Measurements from ENCODE around the gene PRR14. TPM values are rescaled to one million over a fixed set of nuclear protein-coding genes. Genes with fewer than 3 reads are reported as not detected.
"Not testable (repeated sequence)": the region's sequence is repeated elsewhere in the genome, so short reads cannot be mapped to it uniquely, and the experiment has no call there.

The PRR14 gene
- total RNA-seq, 2 donors from 2014 or later = 21.2 to 35.4 TPM

GRCh38 chr16:30691907-30692306, 41.1 kb downstream of the PRR14 start:
- peaks cover 78% of the 10 kb centered on the region for H3K27me3 ChIP-seq (ENCODE audit: control insufficient read depth, insufficient read depth, low read length, poor library complexity, severe bottlenecking)
- Mint-ChIP-seq H3K4me1 (peaks cover 13% of the 10 kb centered on the region), H3K4me3 (no peak overlapping the region), H3K27me3 (ENCODE audit: insufficient read depth) (peaks cover 96% of the 10 kb centered on the region), H3K36me3 (ENCODE audit: low read depth) (no peaks in the 10 kb centered on the region), H3K27ac (no peak overlapping the region), H3K9me3 (no peaks in the 10 kb centered on the region)
- H3K9ac ChIP-seq (ENCODE audit: extremely low read depth, low read length, poor library complexity, severe bottlenecking) = no peak overlapping the region
- H3K36me3 ChIP-seq (ENCODE audit: control insufficient read depth, insufficient read depth, low read length) = no peaks in the 10 kb centered on the region
- H3K27ac ChIP-seq (ENCODE audit: low read depth, low read length) = no peak overlapping the region
- no peaks in the 10 kb centered on the region for H3K4me1 ChIP-seq (ENCODE audit: control insufficient read depth, insufficient read depth, low read length)
- no peaks in the 10 kb centered on the region for H3K9me3 ChIP-seq (ENCODE audit: control insufficient read depth, low read length)
- no peak for TF ChIP-seq CTCF (conservative IDR thresholded peaks at IDR 0.05)
- WGBS, 2 experiments (ENCODE audit: insufficient coverage in 1 of 2, insufficient read length in 1 of 2) = 40 to 47% methylated on average over 3 to 4 of the region's 4 CpGs
- no peak for DNase-seq
- H3K4me3 ChIP-seq (ENCODE audit: low read length) = no peak overlapping the region

- peaks cover 14% of the 10 kb centered on the region for H3K4me1 Mint-ChIP-seq
- no peak for TF ChIP-seq CTCF (conservative IDR thresholded peaks at IDR 0.05)
- H3K9me3 Mint-ChIP-seq = no peaks in the 10 kb centered on the region
- Histone ChIP-seq H3K4me1 (ENCODE audit: control insufficient read depth, insufficient read depth, low read length) (no peaks in the 10 kb centered on the region), H3K9ac (ENCODE audit: extremely low read depth, low read length, poor library complexity, severe bottlenecking) (no peak overlapping the region), H3K27ac (ENCODE audit: low read depth, low read length) (no peak overlapping the region), H3K36me3 (ENCODE audit: control insufficient read depth, insufficient read depth, low read length) (no peaks in the 10 kb centered on the region), H3K27me3 (ENCODE audit: control insufficient read depth, insufficient read depth, low read length, poor library complexity, severe bottlenecking) (peaks cover 72% of the 10 kb centered on the region), H3K4me3 (ENCODE audit: low read length) (no peak overlapping the region), H3K9me3 (ENCODE audit: control insufficient read depth, low read length) (no peaks in the 10 kb centered on the region)
- H3K36me3 Mint-ChIP-seq (ENCODE audit: low read depth) = no peaks in the 10 kb centered on the region
- no peak overlapping the region for H3K4me3 Mint-ChIP-seq
- H3K27ac Mint-ChIP-seq = no peak overlapping the region
- peaks cover 96% of the 10 kb centered on the region for H3K27me3 Mint-ChIP-seq (ENCODE audit: insufficient read depth)
- DNase-seq = peak; percentile 55
- WGBS, 2 experiments (ENCODE audit: insufficient coverage in 1 of 2, insufficient read length in 1 of 2) = 44 to 53% methylated on average over 7 to 10 of the region's 10 CpGs
Measured at GRCh38 chr16:30692396-30693064, 41.8 kb downstream of the PRR14 start.

GRCh38 chr16:30694926-30695693, 44.4 kb downstream of the PRR14 start:
- Mint-ChIP-seq H3K9me3 (no peaks in the 10 kb centered on the region), H3K27me3 (ENCODE audit: insufficient read depth) (peaks cover 73% of the 10 kb centered on the region), H3K4me1 (peaks cover 24% of the 10 kb centered on the region), H3K4me3 (no peak overlapping the region), H3K36me3 (ENCODE audit: low read depth) (peaks cover 4% of the 10 kb centered on the region), H3K27ac (no peak overlapping the region)
- H3K27ac ChIP-seq (ENCODE audit: low read depth, low read length) = no peak overlapping the region
- WGBS, 2 experiments (ENCODE audit: insufficient coverage in 1 of 2, insufficient read length in 1 of 2) = 91% methylated on average over 4 to 11 of the region's 11 CpGs
- H3K4me1 ChIP-seq (ENCODE audit: control insufficient read depth, insufficient read depth, low read length) = no peaks in the 10 kb centered on the region
- H3K36me3 ChIP-seq (ENCODE audit: control insufficient read depth, insufficient read depth, low read length) = peaks cover 5% of the 10 kb centered on the region
- H3K27me3 ChIP-seq (ENCODE audit: control insufficient read depth, insufficient read depth, low read length, poor library complexity, severe bottlenecking) = peaks cover 46% of the 10 kb centered on the region
- H3K4me3 ChIP-seq (ENCODE audit: low read length) = no peak overlapping the region
- H3K9ac ChIP-seq (ENCODE audit: extremely low read depth, low read length, poor library complexity, severe bottlenecking) = no peak overlapping the region
- no peak for DNase-seq
- H3K9me3 ChIP-seq (ENCODE audit: control insufficient read depth, low read length) = no peaks in the 10 kb centered on the region
- no peak for TF ChIP-seq CTCF (conservative IDR thresholded peaks at IDR 0.05)

GRCh38 chr16:30696646-30697045, 45.9 kb downstream of the PRR14 start:
- not testable (repeated sequence) for H3K4me1 ChIP-seq (ENCODE audit: control insufficient read depth, insufficient read depth, low read length)
- WGBS, 2 experiments (ENCODE audit: insufficient coverage in 1 of 2, insufficient read length in 1 of 2) = 96% methylated on average over 3 of the region's 3 CpGs; no CpG with 5 or more reads in 1 of the 2 experiments

More at GRCh38 chr16:30696646-30697045, 45.9 kb downstream of the PRR14 start:
- H3K36me3 Mint-ChIP-seq (ENCODE audit: low read depth) = peaks cover 15% of the 10 kb centered on the region
- not testable (repeated sequence) for H3K27ac ChIP-seq (ENCODE audit: low read depth, low read length); DNase-seq; H3K9me3 ChIP-seq (ENCODE audit: control insufficient read depth, low read length); H3K9ac ChIP-seq (ENCODE audit: extremely low read depth, low read length, poor library complexity, severe bottlenecking); H3K9me3 Mint-ChIP-seq; H3K4me3 ChIP-seq (ENCODE audit: low read length); H3K27ac Mint-ChIP-seq; H3K4me3 Mint-ChIP-seq
- H3K27me3 ChIP-seq (ENCODE audit: control insufficient read depth, insufficient read depth, low read length, poor library complexity, severe bottlenecking) = peaks cover 31% of the 10 kb centered on the region
- peaks cover 20% of the 10 kb centered on the region for H3K36me3 ChIP-seq (ENCODE audit: control insufficient read depth, insufficient read depth, low read length)
- H3K4me1 Mint-ChIP-seq = peaks cover 23% of the 10 kb centered on the region
- peaks cover 58% of the 10 kb centered on the region for H3K27me3 Mint-ChIP-seq (ENCODE audit: insufficient read depth)

Measured in endodermal cell (in vitro differentiated cells).